HFF-Myc (cell line): ENCODE results near the gene LAMA5.

Source experiments
- DNase-seq: peaks from one replicate; pipeline ENCODE4 v3.0.0-alpha.2; 2011; ENCODE audit warnings: low read depth; ENCODE audit errors: extremely low read depth
- H3K4me3 ChIP-seq: replicated peaks from 2 replicates; pipeline ENCODE4 v1.5.1; 2011; ENCODE audit warnings: low read depth, mild to moderate bottlenecking, control low read depth, low read length
- CTCF ChIP-seq: IDR thresholded peaks from 2 replicates; pipeline ENCODE4 v1.5.1; 2012; ENCODE audit warnings: mild to moderate bottlenecking, low read depth, low read length, control low read depth; ENCODE audit errors: missing control alignments

The LAMA5 gene

GRCh38 chr20:62402456-62403150 is 35.5 kb upstream of the LAMA5 start:
- H3K4me3 ChIP-seq: no peak overlapping the region
- TF ChIP-seq CTCF: no peak
- DNase-seq: no peak

- no peak overlapping the region for H3K4me3 ChIP-seq
- no peak for DNase-seq
- TF ChIP-seq CTCF: no peak
These were observed 34.2 kb upstream of the LAMA5 start for GRCh38 chr20:62401331-62401779.

- no peak for DNase-seq
- no peak overlapping the region for H3K4me3 ChIP-seq
- TF ChIP-seq CTCF: no peak
These were observed 33.4 kb upstream of the LAMA5 start for GRCh38 chr20:62400541-62400940.

GRCh38 chr20:62400021-62400420 is 32.9 kb upstream of the LAMA5 start:
- TF ChIP-seq CTCF: no peak
- no peak for DNase-seq
- no peak overlapping the region for H3K4me3 ChIP-seq

DNA sequence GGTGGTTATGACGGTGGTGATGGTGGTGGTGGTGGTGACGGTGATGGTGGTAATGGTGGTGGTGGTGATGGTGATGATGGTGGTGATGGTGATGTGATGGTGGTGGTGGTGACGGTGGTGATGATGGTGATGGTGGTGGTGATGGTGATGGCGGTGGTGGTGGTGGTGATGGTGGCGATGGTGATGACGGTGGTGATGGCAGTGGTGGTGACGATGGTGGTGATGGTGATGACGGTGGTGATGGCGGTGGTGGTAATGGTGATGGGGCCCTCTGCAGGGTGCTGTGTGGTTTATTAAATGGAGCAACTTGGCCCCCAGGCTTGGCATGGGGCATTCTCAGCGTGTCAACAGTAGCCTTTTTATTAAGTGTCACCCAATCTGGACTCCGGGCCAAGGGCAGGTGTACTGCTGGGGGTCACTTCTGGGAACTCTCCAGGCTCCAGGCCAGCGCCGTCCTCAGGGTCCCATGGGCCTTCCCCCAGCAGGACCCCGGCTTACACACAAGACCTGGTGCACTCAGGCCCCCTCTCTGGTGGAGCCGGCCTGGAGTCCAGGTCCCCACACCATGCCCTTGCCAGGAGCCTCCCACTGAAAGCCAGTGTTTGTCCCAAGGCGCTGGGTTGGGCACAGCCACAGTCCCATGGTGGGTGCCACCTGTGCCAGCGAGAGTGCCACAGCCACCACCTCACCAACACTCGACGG is 31.2 kb upstream of the LAMA5 start:
- no peak for DNase-seq
- TF ChIP-seq CTCF: no peak
- no peak overlapping the region for H3K4me3 ChIP-seq

- DNase-seq: no peak
- no peak overlapping the region for H3K4me3 ChIP-seq
- no peak for TF ChIP-seq CTCF
These were observed 29.5 kb upstream of the LAMA5 start for GRCh38 chr20:62396367-62397239.
